Calu3 (cell line): ENCODE results near the gene HOXA10. TPM values are rescaled to one million over a fixed set of nuclear protein-coding genes. Genes with fewer than 3 reads are reported as not detected.

Source experiments
- BruUV-seq: library from RNA; stranded (reverse); fragments of 400-500 nt; replicated peaks from 2 replicates; lab custom pipeline; 2021; lab: Mats Ljungman, UMichigan
- CTCF ChIA-PET: fragments of 300-600 bp; sonication (Branson Sonifier 250); formaldehyde crosslinking; loops from one replicate; lab custom pipeline; 2022; ENCODE audit warnings: antibody characterized with exemption; lab: Charles Lee
- DNase-seq: peaks from one replicate; pipeline ENCODE4 v3.0.0; 2022
- H3K27ac Mint-ChIP-seq: one replicate; pipeline ENCODE4 v1.8.0; 2022; ENCODE audit warnings: mixed read lengths; ENCODE audit not compliant: unreplicated experiment
- H3K27me3 Mint-ChIP-seq: one replicate; pipeline ENCODE4 v1.8.0; 2022; ENCODE audit warnings: mixed read lengths; ENCODE audit not compliant: unreplicated experiment
- H3K36me3 Mint-ChIP-seq: one replicate; pipeline ENCODE4 v1.8.0; 2022; ENCODE audit warnings: mild to moderate bottlenecking, moderate library complexity, mixed read lengths; ENCODE audit not compliant: insufficient read depth, unreplicated experiment
- H3K4me1 Mint-ChIP-seq: one replicate; pipeline ENCODE4 v1.8.0; 2022; ENCODE audit warnings: mild to moderate bottlenecking, low read depth, mixed read lengths; ENCODE audit not compliant: unreplicated experiment
- H3K4me3 Mint-ChIP-seq: one replicate; pipeline ENCODE4 v1.8.0; 2022; ENCODE audit warnings: mild to moderate bottlenecking, low read depth, moderate library complexity, mixed read lengths; ENCODE audit not compliant: unreplicated experiment
- H3K9me3 Mint-ChIP-seq: one replicate; pipeline ENCODE4 v1.8.0; 2022; ENCODE audit warnings: low read depth, mixed read lengths; ENCODE audit not compliant: unreplicated experiment
- intact Hi-C: fragments of 100-400 bp; cut with micrococcal nuclease; formaldehyde crosslinking; loops from one replicate; pipeline ENCODE4 v1.10.0; 2022; ENCODE audit not compliant: unreplicated experiment
- microRNA-seq: library from miRNA; unstranded; fragments of <30 nt; microRNA quantifications from one replicate; pipeline ENCODE4 v1.2.0, GENCODE V29; 2022
- total RNA-seq: library from RNA; stranded (reverse); gene quantifications from 2 replicates; pipeline ENCODE4 v1.2.3, GENCODE V29; 2022
- TF ChIP-seq, protein P1 (sequence below): fragments of 200-600 bp; IDR thresholded peaks from one replicate; pipeline ENCODE4 v1.8.0; 2022; ENCODE audit warnings: antibody characterized with exemption; ENCODE audit not compliant: unreplicated experiment

The HOXA10 gene
- total RNA-seq, 1 experiment from 2014 or later = 11.8 TPM

DNA sequence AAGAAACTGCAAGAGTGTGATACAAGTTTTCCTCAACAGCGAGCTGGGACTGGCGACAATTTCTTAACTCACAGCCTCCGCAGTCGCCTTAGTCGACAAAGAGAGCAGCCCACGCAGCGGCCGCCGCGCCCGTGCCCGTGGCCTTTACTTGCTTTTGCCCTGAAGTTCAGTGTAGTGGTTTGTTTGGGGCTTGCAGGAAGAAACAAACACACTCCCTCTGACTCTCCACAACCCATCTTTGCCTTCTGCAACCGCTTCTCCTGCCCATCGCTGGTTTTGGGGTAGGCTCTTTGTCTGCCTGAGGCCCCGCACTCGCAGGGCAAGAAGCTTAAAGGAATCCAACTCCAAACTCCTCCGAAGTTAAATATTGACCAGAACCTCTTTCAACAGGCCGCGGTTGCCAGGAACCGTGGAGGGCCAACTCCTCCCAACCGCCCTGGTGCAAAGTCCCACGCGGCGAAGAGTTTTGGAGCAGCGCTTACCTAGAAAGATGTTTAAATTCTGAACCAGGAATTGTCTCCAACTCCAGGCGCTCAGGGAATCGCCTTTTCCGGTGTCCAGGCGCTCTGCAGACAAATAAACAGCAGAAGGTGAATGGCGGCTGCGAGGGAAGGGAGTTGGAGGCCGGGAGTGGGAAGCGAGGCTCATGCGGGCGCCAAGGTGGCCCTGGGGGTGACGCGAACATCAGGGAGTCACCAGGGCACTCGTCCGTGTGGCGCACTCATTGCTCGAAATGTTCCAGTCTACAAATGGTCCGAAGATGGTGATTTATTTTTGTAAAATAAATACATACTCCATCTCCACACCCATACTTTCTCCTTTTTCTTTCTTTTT is 51.8 kb downstream of the HOXA10 start:
- TF ChIP-seq, protein P1, sequence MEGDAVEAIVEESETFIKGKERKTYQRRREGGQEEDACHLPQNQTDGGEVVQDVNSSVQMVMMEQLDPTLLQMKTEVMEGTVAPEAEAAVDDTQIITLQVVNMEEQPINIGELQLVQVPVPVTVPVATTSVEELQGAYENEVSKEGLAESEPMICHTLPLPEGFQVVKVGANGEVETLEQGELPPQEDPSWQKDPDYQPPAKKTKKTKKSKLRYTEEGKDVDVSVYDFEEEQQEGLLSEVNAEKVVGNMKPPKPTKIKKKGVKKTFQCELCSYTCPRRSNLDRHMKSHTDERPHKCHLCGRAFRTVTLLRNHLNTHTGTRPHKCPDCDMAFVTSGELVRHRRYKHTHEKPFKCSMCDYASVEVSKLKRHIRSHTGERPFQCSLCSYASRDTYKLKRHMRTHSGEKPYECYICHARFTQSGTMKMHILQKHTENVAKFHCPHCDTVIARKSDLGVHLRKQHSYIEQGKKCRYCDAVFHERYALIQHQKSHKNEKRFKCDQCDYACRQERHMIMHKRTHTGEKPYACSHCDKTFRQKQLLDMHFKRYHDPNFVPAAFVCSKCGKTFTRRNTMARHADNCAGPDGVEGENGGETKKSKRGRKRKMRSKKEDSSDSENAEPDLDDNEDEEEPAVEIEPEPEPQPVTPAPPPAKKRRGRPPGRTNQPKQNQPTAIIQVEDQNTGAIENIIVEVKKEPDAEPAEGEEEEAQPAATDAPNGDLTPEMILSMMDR = no peak
- TSS peak; percentile 61 for BruUV-seq
- CTCF ChIA-PET = interaction anchor here (0.6 to 1.7 kb wide), 5 partner anchors 46 to 880 kb away, joined by 3 to 14 read pairs (median 3); no protein-coding TSS in a partner anchor
- H3K4me3 Mint-ChIP-seq = peak overlapping the region; percentile 83
- no peaks in the 10 kb centered on the region for H3K9me3 Mint-ChIP-seq
- peak overlapping the region; percentile 67 for H3K27ac Mint-ChIP-seq
- H3K36me3 Mint-ChIP-seq = peaks cover 43% of the 10 kb centered on the region
- DNase-seq = peak; percentile 71
- no peaks in the 10 kb centered on the region for H3K27me3 Mint-ChIP-seq
- intact Hi-C loops = loop anchor here (5.0 kb wide), 1 partner anchor 75 kb away; no protein-coding TSS in a partner anchor
- H3K4me1 Mint-ChIP-seq = peaks cover 60% of the 10 kb centered on the region

DNA sequence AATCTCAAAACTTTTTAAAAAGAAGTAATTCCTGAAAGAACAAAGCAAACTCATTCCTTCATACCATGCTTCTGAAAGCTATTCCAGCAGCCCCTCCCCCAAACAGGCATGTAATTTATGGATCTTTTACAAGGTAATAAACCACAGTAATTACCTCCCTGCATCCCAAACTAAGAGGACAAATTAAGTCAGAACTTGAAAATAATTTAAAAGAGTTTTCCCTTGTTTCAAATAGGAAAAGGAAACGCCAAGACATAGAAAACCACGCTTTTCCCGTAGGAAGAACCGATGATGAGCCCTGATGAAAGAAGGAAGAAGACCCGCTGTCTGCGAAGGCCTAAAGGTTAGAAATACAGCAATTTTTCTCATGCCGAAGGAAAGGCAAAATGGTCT is 52.4 kb downstream of the HOXA10 start:
- TF ChIP-seq, protein P1 = no peak
- H3K4me3 Mint-ChIP-seq = peak overlapping the region; percentile 83
- no peak for DNase-seq
- H3K27me3 Mint-ChIP-seq = no peaks in the 10 kb centered on the region
- H3K4me1 Mint-ChIP-seq = peaks cover 60% of the 10 kb centered on the region
- intact Hi-C loops = loop anchor here (5.0 kb wide), 1 partner anchor 74 kb away; no protein-coding TSS in a partner anchor
- peak overlapping the region; percentile 67 for H3K27ac Mint-ChIP-seq
- H3K9me3 Mint-ChIP-seq = no peaks in the 10 kb centered on the region
- CTCF ChIA-PET = interaction anchor here (1.7 kb wide), 1 partner anchor 528 kb away, joined by 3 read pairs; no protein-coding TSS in a partner anchor
- no TSS peak for BruUV-seq
- H3K36me3 Mint-ChIP-seq = peaks cover 46% of the 10 kb centered on the region

Small RNA genes within 50 kb of the gene (microRNA-seq; reads per million reads assigned to microRNA genes)
- 3,614 reads per million, percentile 90 among the genes with 10 or more reads in this experiment for gene MIR196B

Other genes starting within 250 kb of the HOXA10 start
- 0.24 and 0.44 TPM in 2 replicates for gene HOXA1, start 78.3 kb downstream of the HOXA10 start, total RNA-seq
- 1.9 and 3.2 TPM in 2 replicates for gene HOXA2, start 71.6 kb downstream of the HOXA10 start, total RNA-seq
- gene HOXA4, start 43.6 kb downstream of the HOXA10 start, total RNA-seq = 1.0 and 1.2 TPM in 2 replicates
- 8.3 and 10.6 TPM in 2 replicates for gene HOXA5, start 30.6 kb downstream of the HOXA10 start, total RNA-seq
- gene HOXA6, start 26.5 kb downstream of the HOXA10 start, total RNA-seq = 11.4 and 12.4 TPM in 2 replicates
- 15.9 and 20.9 TPM in 2 replicates for gene HOXA3, start 21.7 kb downstream of the HOXA10 start, total RNA-seq
- not detected in 2 replicates for gene HOXA7, start 17.6 kb downstream of the HOXA10 start, total RNA-seq
- 1.7 and 2.5 TPM in 2 replicates for gene HOXA9, start 8.8 kb downstream of the HOXA10 start, total RNA-seq
- 0.39 and 0.54 TPM in 2 replicates for gene HOXA11, start 10.9 kb upstream of the HOXA10 start, total RNA-seq
- gene HOXA13, start 25.8 kb upstream of the HOXA10 start, total RNA-seq = 1.3 and 1.6 TPM in 2 replicates
- gene EVX1, start 68.5 kb upstream of the HOXA10 start, total RNA-seq = not detected in 2 replicates